ENCODE results near the gene PLK2. TPM values are rescaled to one million over a fixed set of nuclear protein-coding genes. Genes with fewer than 3 reads are reported as not detected.

Gene PLK2
- polyA plus RNA-seq, 1 donor (not counting 4 experiments of a cell fraction or from before 2014, with no cell fraction given), result 295 TPM

- Histone ChIP-seq H4K20me1 (ENCODE audit: control insufficient read depth, extremely low read depth, insufficient read depth, low read length) (no peaks in the 10 kb centered on the region), H3K4me2 (ENCODE audit: control insufficient read depth, extremely low read depth, insufficient read depth, low read depth, low read length) (no peak overlapping the region), H2AFZ (ENCODE audit: control insufficient read depth, low read length) (no peak overlapping the region), H3K9me1 (ENCODE audit: control insufficient read depth, extremely low read depth, insufficient read depth, low read length) (no peaks in the 10 kb centered on the region), H3K79me2 (ENCODE audit: control insufficient read depth, insufficient read depth, low read length) (no peaks in the 10 kb centered on the region), H3K4me1 (ENCODE audit: control insufficient read depth, extremely low read depth, insufficient read depth, low read length) (no peaks in the 10 kb centered on the region), H3K27ac (ENCODE audit: control insufficient read depth, insufficient read depth, low read length) (no peak overlapping the region), H3K36me3 (ENCODE audit: control insufficient read depth in 2 of 2, extremely low read depth in 1 of 2, insufficient read depth in 2 of 2, low read length in 2 of 2) (no peaks in the 10 kb centered on the region), H3K9ac (ENCODE audit: control insufficient read depth, extremely low read depth, insufficient read depth, low read length) (no peak overlapping the region), H3K4me3 (ENCODE audit: control insufficient read depth in 2 of 3, extremely low read depth in 1 of 3, insufficient read depth in 2 of 3, low read depth in 1 of 3, low read length in 3 of 3) (no peak overlapping the region), H3K9me3 (ENCODE audit: control insufficient read depth, low read depth, low read length) (no peaks in the 10 kb centered on the region), H3K27me3 (ENCODE audit: control insufficient read depth, extremely low read depth, insufficient read depth, low read length) (peaks cover 14% of the 10 kb centered on the region)
- dilution Hi-C loops (cut with MboI; ENCODE audit: extremely low pct_ligation_motif_present, low sequenced_read_pairs), result loop anchor here (25.0 kb wide), 1 partner anchor 308 kb away; no protein-coding TSS in a partner anchor
- TF ChIP-seq EZH2 (IDR thresholded peaks at IDR 0.05; ENCODE audit: low read length), result no peak
- TF ChIP-seq, protein P1, sequence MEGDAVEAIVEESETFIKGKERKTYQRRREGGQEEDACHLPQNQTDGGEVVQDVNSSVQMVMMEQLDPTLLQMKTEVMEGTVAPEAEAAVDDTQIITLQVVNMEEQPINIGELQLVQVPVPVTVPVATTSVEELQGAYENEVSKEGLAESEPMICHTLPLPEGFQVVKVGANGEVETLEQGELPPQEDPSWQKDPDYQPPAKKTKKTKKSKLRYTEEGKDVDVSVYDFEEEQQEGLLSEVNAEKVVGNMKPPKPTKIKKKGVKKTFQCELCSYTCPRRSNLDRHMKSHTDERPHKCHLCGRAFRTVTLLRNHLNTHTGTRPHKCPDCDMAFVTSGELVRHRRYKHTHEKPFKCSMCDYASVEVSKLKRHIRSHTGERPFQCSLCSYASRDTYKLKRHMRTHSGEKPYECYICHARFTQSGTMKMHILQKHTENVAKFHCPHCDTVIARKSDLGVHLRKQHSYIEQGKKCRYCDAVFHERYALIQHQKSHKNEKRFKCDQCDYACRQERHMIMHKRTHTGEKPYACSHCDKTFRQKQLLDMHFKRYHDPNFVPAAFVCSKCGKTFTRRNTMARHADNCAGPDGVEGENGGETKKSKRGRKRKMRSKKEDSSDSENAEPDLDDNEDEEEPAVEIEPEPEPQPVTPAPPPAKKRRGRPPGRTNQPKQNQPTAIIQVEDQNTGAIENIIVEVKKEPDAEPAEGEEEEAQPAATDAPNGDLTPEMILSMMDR (optimal IDR thresholded peaks at IDR 0.05 in 1 of 3, IDR thresholded peaks at IDR 0.05 in 1 of 3, conservative IDR thresholded peaks at IDR 0.05 in 1 of 3; ENCODE audit: extremely low read depth in 1 of 3, insufficient read depth in 2 of 3, low read length in 3 of 3), result no peak
- no peak for FAIRE-seq
- DNase-seq (ENCODE audit: low read depth, low spot score), result no peak
Observed at GRCh38 chr5:58504766-58505165, 44.9 kb upstream of the PLK2 start.

GRCh38 chr5:58503390-58504046 lies 43.6 kb upstream of the PLK2 start:
- Histone ChIP-seq H3K27me3 (ENCODE audit: control insufficient read depth, extremely low read depth, insufficient read depth, low read length) (peaks cover 14% of the 10 kb centered on the region), H3K79me2 (ENCODE audit: control insufficient read depth, insufficient read depth, low read length) (no peaks in the 10 kb centered on the region), H3K9ac (ENCODE audit: control insufficient read depth, extremely low read depth, insufficient read depth, low read length) (no peak overlapping the region), H2AFZ (ENCODE audit: control insufficient read depth, low read length) (no peak overlapping the region), H4K20me1 (ENCODE audit: control insufficient read depth, extremely low read depth, insufficient read depth, low read length) (no peaks in the 10 kb centered on the region), H3K27ac (ENCODE audit: control insufficient read depth, insufficient read depth, low read length) (no peak overlapping the region), H3K9me3 (ENCODE audit: control insufficient read depth, low read depth, low read length) (no peaks in the 10 kb centered on the region), H3K4me1 (ENCODE audit: control insufficient read depth, extremely low read depth, insufficient read depth, low read length) (no peaks in the 10 kb centered on the region), H3K4me2 (ENCODE audit: control insufficient read depth, extremely low read depth, insufficient read depth, low read depth, low read length) (no peak overlapping the region), H3K9me1 (ENCODE audit: control insufficient read depth, extremely low read depth, insufficient read depth, low read length) (no peaks in the 10 kb centered on the region), H3K36me3 (ENCODE audit: control insufficient read depth in 2 of 2, extremely low read depth in 1 of 2, insufficient read depth in 2 of 2, low read length in 2 of 2) (no peaks in the 10 kb centered on the region), H3K4me3 (ENCODE audit: control insufficient read depth in 2 of 3, extremely low read depth in 1 of 3, insufficient read depth in 2 of 3, low read depth in 1 of 3, low read length in 3 of 3) (no peak overlapping the region)
- DNase-seq (ENCODE audit: low read depth, low spot score) (no peak), FAIRE-seq (no peak)
- dilution Hi-C loops (cut with MboI; ENCODE audit: extremely low pct_ligation_motif_present, low sequenced_read_pairs), result loop anchor here (25.0 kb wide), 1 partner anchor 309 kb away; no protein-coding TSS in a partner anchor
- TF ChIP-seq, protein P1 (optimal IDR thresholded peaks at IDR 0.05 in 1 of 3, IDR thresholded peaks at IDR 0.05 in 1 of 3, conservative IDR thresholded peaks at IDR 0.05 in 1 of 3; ENCODE audit: extremely low read depth in 1 of 3, insufficient read depth in 2 of 3, low read length in 3 of 3), result no peak
- no peak for TF ChIP-seq EZH2 (IDR thresholded peaks at IDR 0.05; ENCODE audit: low read length)

All from keratinocyte (primary cell).